ENCODE measurements around the gene EML2. TPM values are rescaled to one million over a fixed set of nuclear protein-coding genes. Genes with fewer than 3 reads are reported as not detected.

EML2 gene
- total and polyA plus RNA-seq, 2 of the 8 experiments (the other 6 are each of a cell fraction or from before 2014, with no cell fraction given) = 28.8 to 29.4 TPM

DNA sequence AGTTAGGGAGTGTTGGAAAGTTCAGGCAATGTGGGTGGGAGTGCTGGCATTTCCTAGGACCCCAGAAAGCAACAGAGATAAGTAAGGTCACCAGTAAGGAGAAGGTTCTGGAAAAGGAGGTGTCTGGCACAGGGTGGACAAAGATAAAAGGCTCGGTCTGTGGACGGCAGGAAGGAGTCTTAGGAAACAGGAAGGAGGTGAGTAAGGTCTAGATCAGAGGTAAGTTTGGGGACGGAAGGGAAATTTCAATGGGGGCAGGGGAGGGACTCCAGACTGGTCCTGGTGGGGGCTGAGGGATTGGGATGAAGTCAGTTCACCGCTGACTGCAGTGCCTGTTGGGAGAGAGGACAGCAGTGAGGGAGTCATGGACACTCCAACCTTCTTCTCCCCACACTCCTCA, 46.8 kb downstream of the EML2 start (continued):
- TF ChIP-seq RNF2 (IDR thresholded peaks at IDR 0.05; ENCODE audit: borderline replicate concordance, low read depth, low read length, missing control alignments, poor library complexity, severe bottlenecking) = no peak
- no peak for TF ChIP-seq CHD2 (IDR thresholded peaks at IDR 0.05; ENCODE audit: low read length)
- no peak for TF ChIP-seq CREB1 (IDR thresholded peaks at IDR 0.05)

Measured in H1 (cell line).